HG02763 (cell line): ENCODE measurements around the gene TRABD2B.

Source experiments
- ATAC-seq: cut with Tn5 transposase; IDR thresholded peaks from one replicate; pipeline ENCODE4 v1.9.1; 2021; ENCODE audit warnings: mild to moderate bottlenecking, moderate library complexity; ENCODE audit not compliant: unreplicated experiment

TRABD2B gene

GRCh38 chr1:47764461-47765046 is 232.6 kb downstream of the TRABD2B start:
- ATAC-seq: no peak

GRCh38 chr1:47763591-47764171 is 233.5 kb downstream of the TRABD2B start:
- no peak for ATAC-seq

- ATAC-seq: no peak
Measured at GRCh38 chr1:47761974-47762373, 235.2 kb downstream of the TRABD2B start.

GRCh38 chr1:47761201-47761930 is 235.8 kb downstream of the TRABD2B start:
- ATAC-seq: no peak

GRCh38 chr1:47759936-47760629 is 237.1 kb downstream of the TRABD2B start:
- no peak for ATAC-seq

- ATAC-seq: no peak
Measured at GRCh38 chr1:47759251-47759935, 237.8 kb downstream of the TRABD2B start.

GRCh38 chr1:47758341-47759250 is 238.6 kb downstream of the TRABD2B start:
- ATAC-seq: no peak

GRCh38 chr1:47757226-47757975 is 239.8 kb downstream of the TRABD2B start:
- ATAC-seq: no peak

GRCh38 chr1:47756411-47756810 is 240.8 kb downstream of the TRABD2B start:
- ATAC-seq: no peak

- ATAC-seq: no peak
Measured at GRCh38 chr1:47756006-47756405, 241.2 kb downstream of the TRABD2B start.

- no peak for ATAC-seq
Measured at GRCh38 chr1:47755101-47755990, 241.8 kb downstream of the TRABD2B start.

GRCh38 chr1:47754221-47754620 is 243.0 kb downstream of the TRABD2B start:
- ATAC-seq: no peak

- ATAC-seq: no peak
Measured at GRCh38 chr1:47753808-47754207, 243.4 kb downstream of the TRABD2B start.

- no peak for ATAC-seq
Measured at GRCh38 chr1:47752559-47752958, 244.6 kb downstream of the TRABD2B start.

GRCh38 chr1:47751996-47752451 is 245.2 kb downstream of the TRABD2B start:
- ATAC-seq: no peak

GRCh38 chr1:47751193-47751592 is 246.0 kb downstream of the TRABD2B start:
- ATAC-seq: no peak

GRCh38 chr1:47745715-47746609 is 251.2 kb downstream of the TRABD2B start:
- no peak for ATAC-seq
